ENCODE results near the gene OR1A1.

DNA sequence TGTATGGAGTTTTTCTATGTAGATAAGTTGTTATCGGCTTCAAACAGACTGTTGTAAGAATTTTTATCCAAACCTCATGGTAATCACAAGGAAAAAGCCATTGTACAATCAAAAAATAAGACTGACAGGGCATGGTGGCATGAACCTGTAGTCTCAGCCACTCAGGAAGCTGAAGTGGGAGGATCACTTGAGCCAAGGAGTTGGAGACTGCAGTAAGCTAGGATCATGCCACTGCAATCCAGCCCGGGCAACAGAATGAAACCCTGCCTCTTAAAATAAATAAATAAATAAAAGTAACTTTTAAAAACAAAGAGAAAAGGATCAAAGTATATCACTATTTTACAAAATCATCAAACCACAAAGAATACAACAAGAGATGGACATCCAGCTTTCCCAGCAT, 14.4 kb downstream of the OR1A1 start:
- TF ChIP-seq EP300 (IDR thresholded peaks at IDR 0.05; ENCODE audit: low read depth) = no peak
- TF ChIP-seq POLR2AphosphoS5 (IDR thresholded peaks at IDR 0.05) = no peak
